ENCODE data around the gene TMEM178A.
"Not testable (repeated sequence)": the region's sequence is repeated elsewhere in the genome, so short reads cannot be mapped to it uniquely, and the experiment has no call there.

Gene TMEM178A

DNA sequence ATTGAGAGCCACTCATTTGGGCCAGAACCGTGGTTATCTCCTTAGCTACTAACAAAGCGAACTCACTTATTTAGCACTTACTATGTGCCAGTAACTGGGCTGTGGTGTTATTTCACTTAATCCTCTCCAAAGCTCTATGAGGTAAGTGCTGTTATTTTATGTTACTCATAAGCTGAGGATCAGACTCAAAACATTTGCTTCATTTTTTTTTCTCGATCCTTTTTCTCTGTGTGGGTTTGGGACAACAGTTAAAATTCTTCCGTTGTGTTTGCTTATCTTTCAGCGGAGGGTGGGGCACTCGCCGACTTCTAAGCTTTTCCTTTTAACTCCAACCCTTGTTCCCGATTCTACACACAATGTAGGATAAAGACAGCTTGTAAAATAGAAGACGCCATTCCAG, 52.8 kb downstream of the TMEM178A start:
- DNase-seq: no peak

DNA sequence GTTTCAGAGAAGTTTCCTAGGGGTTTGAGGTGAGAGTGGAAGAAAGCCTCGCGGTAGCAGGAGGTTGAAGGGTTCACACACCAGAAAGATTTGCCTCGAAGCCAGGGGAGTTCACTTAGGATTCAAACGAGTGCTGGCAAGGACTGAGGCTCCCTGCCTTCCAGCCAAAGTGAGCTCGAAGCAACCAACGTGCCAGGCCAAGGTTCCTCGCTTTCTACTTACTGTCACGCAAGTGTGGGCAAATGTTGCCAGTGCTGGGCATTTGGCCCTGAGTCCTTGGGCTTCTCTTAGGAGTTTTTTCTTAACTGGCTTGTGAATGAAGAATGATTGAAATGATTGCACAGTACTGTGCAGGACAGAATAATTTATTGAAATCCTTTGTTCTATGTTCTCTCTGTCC, 53.6 kb downstream of the TMEM178A start:
- no peak for DNase-seq

GRCh38 chr2:39720970-39721369, 55.3 kb downstream of the TMEM178A start:
- DNase-seq: no peak

DNA sequence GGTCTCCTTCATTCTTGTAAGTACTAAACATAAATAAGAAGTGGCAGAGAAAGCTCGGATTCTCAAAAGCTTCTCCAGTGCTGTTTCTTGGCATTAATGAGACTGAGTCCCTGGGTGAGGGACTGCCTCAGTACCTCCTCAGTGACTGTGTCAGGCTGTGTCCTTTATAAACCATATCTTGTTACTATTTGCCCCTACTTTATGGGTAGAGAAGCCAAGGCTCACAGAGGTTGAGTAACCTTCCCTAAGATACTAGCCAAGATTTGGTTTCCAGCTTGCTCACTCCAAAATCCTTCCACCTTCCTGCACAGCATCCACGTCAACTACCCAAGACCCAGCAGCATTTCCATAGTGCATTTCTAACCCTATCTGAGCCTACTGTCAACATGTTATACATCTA, 57.8 kb downstream of the TMEM178A start:
- no peak for DNase-seq

- no peak for DNase-seq
Observed at GRCh38 chr2:39723946-39724827, 58.5 kb downstream of the TMEM178A start.

- DNase-seq: no peak
Observed at GRCh38 chr2:39724828-39725144, 59.1 kb downstream of the TMEM178A start.

DNA sequence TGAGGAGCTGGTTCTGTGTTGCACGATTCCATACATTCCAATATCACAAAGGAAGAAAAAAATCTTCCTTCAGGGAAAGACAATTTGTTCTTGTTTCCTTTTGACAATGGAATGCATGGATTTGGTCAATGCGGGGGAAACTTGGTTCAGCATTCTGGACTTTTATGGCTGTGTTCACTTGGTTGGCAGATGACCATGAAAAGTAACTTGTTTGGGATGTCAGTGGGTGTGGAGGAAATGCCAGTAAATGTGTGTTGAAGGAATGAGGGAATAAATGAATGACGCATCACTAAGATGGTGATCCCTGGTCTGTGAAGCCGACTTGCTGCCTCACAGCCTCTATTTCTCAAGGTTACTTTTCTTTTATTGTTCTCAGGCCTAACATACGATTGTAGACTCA, 59.7 kb downstream of the TMEM178A start:
- no peak for DNase-seq

DNA sequence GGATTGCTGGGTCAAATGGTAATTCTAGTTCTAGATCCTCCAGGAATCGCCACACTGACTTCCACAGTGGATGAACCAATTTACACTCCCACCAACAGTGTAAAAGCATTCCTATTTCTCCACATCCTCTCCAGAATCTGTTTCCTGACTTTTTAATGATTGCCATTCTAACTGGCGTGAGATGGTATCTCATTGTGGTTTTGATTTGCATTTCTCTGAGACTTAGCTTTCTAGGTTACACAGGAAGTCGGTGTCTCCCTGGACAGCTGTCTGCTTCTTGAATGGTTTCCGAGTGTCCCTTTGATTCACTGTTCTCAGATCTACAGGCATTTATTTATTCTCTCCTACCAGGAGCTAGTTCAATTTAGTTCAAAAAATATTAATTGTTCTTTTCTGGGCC, 62.4 kb downstream of the TMEM178A start:
- DNase-seq: not testable (repeated sequence)

- DNase-seq: peak; percentile 74
Observed at GRCh38 chr2:39728941-39729351, 63.2 kb downstream of the TMEM178A start.

DNA sequence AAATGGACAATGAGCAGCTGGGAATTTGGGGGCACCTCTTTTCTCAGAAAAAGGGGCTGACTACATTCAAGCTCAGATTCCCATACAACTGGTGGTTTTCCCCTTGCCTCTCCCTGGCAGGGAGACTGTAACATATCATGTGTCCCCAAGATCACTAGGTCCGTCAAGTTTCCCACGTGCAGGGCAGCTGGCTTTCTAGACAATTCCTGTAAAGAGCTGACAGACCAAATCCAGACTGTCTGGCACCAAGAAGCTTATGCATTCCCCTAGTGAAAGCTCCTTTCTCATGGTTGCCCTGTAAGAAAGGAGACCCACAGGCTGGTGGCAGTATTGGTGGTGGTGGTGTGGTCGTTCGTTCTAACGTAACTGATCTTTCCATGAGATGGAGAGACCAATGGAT, 64.6 kb downstream of the TMEM178A start:
- no peak for DNase-seq

GRCh38 chr2:39730685-39731302, 65.1 kb downstream of the TMEM178A start:
- peak; percentile 77 for DNase-seq

DNA sequence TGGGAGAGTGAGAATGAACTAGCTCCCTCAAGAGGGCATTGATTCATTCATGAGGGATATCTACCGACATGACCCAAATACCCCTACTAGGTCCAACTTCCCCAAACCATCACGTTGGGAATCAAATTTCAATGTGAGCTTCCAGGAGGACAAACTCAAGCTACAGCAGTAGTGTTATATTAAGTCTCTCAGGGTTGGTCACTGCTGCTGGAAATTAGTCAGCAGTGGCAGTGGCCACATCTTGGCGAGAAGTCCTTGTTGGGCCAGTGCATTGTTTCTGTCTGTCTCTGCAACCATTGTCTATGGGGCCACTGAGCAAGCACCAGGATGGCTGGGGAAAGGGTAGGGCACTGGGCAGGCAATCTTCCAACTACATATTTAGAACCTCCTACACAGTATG, 65.8 kb downstream of the TMEM178A start:
- DNase-seq: no peak

DNA sequence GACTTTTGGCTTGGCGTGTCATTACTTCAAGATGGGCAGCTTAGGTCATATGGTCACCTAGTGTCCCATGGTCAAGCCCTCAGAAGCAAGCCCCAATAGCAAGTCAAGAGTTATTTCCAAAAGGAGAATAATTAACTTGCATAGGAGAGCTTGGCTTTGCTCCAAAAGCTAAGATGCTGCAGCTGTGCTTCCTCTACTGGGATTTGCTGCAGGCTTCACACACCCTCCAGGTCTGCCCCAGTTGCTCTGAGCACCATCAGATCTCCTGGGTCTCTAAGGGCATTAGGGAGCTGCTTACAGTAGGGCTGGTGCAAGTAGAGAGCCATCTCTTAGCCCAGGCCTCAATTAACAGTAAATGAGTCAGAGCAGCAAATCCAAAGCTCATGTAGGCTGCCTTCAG, 66.8 kb downstream of the TMEM178A start:
- no peak for DNase-seq

GRCh38 chr2:39733070-39733674, 67.5 kb downstream of the TMEM178A start:
- no peak for DNase-seq

GRCh38 chr2:39734445-39734844, 68.7 kb downstream of the TMEM178A start:
- no peak for DNase-seq

DNA sequence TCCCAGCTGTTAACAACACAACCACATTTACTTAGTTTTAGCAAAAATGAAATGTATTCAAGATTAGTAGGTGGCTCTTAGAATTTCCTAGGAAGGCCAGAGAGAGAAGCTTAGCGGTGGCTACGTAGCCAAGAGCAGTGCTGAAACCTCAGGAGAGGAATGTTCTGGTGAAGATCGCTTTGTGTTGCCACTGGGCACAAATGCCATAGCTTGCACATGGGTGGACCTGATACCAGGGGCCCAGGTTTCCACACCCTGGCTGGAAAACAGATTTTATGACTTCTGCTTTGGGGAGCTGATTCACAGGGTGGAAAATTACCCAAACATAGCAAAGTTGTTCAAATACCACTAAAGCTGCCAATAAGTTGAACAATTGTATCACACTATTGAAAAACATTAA, 69.9 kb downstream of the TMEM178A start:
- no peak for DNase-seq

GRCh38 chr2:39736640-39737039, 70.9 kb downstream of the TMEM178A start:
- DNase-seq: no peak

DNA sequence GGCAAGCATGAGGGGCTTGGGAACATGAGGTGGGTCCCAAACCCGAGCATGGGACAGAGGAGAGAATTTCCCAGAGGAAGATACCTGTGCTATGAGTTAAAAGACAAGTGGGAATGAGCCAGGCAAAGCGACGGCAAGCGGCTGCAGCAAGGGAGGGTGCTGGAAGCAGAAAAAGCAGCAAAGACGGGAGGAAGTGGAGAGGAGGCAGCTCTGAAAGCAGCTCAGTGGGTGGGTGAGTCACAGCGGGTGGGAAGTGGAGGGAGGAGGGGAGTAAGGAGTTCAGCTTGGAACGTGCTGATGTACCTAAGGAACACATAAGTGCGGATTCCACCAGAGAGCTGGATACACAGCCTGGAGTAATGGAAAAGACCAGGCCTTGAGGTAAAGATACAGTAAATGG, 71.9 kb downstream of the TMEM178A start:
- DNase-seq: no peak

DNA sequence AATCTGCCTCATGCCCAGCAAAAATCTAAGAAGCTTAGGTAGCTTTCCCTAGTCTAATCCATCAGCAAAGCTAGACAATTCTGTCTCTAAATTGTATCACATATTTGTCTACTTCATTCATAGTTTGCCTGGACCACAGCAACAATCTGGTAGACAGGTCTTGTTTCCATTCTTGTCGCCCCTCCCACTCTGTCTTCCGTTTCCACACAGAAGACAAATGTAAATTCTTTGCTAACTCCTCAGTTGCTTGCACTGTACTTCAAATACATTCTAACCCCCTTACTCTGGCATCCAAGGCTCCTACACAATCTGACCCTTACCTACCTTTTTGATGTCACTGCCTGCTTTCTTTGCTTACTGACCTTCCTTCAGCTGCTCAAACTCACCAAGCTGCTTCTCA, 73.2 kb downstream of the TMEM178A start:
- no peak for DNase-seq

DNA sequence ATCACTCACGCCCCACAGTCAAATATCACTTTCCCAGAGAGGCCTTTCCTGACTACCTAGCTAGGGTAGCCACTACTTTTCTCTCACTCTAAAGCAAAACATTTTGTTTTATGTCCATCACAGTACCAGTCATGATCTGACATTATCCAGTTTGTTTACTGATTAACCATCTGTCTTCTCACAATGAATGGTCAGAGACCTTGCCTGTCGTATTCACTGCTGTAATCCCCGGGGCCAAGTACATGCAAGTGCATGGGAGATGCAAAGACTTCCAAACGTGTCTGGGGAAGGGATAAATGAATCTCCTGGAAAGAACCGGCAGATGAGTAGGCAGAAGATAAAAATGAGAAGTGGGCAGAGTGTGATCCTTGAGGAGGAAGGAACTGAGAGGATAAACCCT, 73.7 kb downstream of the TMEM178A start:
- no peak for DNase-seq

- no peak for DNase-seq
Observed at GRCh38 chr2:39741871-39742270, 76.2 kb downstream of the TMEM178A start.

GRCh38 chr2:39743269-39743776, 77.6 kb downstream of the TMEM178A start:
- no peak for DNase-seq

DNA sequence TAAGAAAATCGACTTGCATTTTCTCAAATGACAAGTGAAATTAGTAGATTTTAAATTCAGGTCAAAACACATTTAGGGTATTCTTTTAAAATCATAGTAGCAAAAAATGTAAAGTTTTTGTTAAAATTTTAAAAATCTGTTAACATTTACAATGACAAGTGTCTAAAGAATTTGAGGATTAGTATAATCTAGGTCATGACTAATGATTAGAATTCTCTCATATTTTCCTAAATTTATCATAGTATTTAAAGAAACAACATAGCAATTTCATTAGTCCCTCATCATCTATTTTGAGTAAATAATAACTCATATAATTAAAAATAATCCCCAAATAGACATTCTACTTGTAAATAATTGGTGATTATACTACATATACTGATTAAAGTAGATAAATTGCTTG, 89.7 kb downstream of the TMEM178A start:
- no peak for DNase-seq

GRCh38 chr2:39757156-39757555, 91.4 kb downstream of the TMEM178A start:
- no peak for DNase-seq
